GM18861 (cell line): Measurements from ENCODE around the gene NT5DC4.

Source experiments
- ATAC-seq: cut with Tn5 transposase; IDR thresholded peaks from one replicate; pipeline ENCODE4 v1.9.1; 2021; ENCODE audit not compliant: unreplicated experiment

The NT5DC4 gene

DNA sequence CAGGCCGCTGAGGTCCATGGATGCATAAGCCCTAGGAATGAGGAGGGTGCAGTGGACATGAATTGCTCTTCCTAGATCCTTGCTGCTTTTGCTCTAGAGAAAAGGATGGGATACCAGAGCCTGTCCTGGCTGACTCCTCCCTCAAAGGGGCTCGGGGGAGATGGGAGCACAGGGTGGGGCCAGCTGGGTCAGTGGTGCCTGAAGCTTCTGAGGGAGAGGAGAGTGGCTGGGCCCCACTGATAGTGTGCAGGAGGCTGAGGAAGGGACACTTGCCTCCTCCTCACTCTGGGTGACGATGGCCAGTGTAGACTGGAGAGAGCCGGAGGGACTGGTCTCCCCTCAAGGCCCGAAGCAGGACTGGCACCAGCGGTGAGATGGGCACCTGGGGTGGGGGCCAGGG lies at the start of gene NT5DC4:
Gene NT5DC4, plus strand, starts transcription at position 236 of the 400 bp plus-strand sequence. Its CDS starts 60 bp downstream, at position 296.
- no peak for ATAC-seq

DNA sequence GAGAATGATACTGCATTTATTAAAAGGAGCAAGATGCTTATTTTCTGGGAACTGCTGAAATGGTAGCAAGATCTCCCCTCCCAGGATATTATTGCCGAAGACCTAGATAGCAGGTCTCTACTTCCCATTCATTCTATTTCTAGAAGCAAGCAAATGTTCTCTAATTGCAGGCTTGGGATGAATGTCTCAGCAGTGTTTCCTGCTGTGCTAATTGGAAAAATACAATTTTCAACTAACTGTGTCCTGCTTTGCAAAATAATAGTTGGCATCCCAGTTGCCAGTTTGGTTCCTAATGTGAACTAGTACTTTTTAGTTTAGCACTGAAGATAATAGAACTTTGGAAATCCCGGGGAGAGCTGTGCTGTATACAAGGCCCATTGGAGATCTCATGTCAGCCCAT lies 49.0 kb upstream of the NT5DC4 start:
- no peak for ATAC-seq

DNA sequence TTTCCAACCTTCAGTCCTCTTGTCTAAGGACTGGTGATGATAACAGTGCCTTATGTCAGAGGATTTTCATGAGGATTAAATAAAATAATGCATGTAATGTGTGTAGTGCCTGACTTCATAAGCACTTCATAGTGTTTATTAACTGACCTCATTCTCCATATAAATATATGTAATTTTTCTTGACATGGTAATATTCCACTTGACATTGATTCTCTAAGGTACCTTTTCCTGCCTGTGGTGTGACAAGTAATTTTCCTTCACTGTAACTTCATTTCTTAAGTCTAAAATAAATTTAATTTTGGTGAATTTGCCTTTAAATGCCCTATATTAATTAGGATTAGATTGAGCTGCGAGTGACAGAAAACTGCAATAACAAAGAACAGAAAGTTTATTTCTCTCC lies 47.8 kb upstream of the NT5DC4 start:
- ATAC-seq, result no peak

DNA sequence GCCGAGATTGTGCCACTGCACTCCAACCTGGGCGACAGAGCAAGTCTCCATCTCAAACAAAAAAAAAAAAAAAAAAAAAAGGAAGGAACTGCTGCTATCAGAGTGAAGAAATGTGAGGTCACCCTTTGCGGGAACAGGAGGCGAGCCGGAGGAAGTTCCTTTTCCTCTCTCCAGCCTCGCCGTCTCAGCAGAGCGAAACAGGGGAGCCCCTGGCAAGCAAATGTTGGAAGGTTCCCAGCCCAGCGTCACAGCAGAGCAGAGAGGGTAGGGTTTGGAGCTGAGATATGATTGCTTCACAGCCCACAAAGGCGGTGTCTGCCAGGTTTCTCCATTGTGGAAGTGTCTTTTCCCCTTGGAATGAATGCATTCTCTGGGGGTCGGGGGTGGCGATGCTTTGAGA lies 46.6 kb upstream of the NT5DC4 start:
- no peak for ATAC-seq

DNA sequence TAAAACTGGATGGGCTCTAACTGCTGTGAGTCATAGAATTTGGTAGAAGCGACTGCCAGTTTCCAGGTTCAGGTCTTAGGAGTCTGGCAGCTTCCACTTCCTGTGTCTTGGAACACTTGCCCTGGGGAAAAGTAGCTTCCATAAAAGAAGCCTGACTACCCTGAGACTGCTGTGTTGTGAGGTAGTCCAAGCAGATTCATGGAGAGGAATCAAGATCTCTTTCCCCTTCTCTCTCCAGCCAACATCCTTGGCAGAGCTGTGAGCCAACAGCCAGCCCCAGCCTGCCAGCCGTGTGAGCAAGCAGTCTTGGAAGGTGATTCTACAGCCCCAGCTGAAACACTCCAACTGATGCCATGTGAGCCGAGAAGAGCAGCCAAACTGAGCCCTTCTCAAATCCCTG lies 41.3 kb upstream of the NT5DC4 start:
- ATAC-seq, result no peak

DNA sequence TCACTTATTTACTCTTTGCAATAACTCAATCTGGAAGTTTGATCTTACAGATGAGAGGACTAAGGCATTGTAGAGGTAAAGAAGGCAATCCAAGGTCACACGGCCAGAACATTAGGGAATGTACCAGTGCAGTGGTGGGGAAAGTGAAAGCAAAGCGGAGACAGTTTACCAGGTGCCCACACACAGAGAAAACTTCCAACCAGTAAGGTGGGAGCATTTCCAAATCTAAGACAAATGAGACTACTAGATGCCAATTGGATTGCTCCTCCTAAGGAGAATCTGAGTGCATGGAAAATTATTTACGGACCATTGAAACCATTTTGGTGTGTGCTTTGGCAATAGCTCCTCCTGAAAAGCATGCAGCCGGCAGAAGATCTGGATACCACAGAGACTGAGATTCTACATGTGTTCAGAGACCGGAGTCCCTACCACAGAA lies 40.1 kb upstream of the NT5DC4 start:
- ATAC-seq, result no peak

DNA sequence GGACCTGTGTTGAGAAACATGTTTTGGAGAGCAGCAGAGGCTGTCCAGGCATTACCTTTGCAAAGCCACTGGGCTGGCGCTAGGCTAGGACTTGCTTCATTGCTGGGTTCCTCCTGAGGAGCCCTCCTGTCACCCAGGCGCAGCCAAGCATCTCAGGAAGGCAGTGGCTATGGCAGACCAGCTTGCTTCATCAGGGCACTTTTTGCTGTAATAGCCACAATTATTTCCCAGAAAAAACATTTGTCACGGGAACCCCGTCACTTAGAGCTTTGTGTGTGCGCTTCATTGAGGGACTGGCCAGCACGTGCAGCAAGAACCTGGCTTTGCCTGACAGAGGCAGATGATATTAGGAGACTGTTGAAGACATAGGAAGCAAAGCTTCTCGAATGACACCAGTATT lies 38.7 kb upstream of the NT5DC4 start:
- ATAC-seq, result no peak

DNA sequence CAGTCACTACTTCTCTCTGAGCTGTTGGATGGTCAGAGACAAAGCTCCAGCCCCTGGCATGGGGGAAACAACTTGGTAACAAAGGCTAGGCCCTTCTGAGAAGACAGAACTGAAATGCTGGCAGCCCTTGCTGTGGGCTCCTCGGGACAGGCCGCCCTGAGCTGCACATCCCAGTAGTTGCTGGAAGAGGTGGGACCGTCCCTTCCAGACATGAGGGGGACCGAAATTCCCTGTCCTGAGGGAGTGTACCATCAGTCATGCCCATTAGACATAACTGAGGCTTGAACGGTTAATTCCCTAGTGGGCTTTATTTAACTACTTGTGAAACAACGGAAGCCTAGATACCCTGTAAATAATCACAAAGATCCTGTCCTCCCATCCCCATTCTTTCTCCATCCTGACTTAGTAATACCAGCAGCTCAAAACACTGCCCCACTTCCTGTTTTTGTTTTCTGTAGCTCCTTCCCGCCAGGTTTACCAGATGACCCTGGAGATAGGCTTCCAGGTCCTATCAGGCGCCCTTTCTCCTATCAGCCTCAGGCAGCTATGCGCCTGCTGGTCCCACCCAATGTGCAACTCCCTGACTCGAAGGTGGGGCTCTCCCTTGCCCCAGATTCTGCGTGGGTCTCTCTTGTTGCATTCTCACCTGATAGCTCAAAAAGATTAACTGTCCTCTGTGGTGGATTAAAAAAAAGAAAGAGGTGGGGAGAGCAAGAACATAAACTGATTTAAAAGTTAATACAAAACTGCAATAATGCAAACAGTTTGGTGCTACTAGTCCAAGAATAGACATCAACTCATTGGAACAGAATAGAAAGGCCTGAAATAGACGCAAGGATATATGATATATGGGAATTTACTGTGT lies 37.0 kb upstream of the NT5DC4 start:
- ATAC-seq, result no peak

DNA sequence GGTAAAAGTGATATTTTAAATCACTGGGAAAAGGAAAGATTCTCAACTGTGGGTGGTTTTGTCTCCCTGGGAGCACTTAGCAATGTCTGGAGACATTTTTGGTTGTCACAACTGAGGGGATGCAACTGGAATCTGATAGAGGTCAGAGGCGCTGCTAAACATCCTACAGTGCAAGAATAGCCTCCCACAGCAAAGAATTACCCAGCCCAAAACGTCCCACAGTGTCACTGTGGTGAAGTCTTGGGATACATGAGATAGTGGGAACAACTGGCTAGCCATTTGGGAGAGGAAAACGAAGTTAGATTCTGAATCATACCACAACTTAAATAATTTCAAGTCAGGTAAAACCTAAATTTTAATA lies 36.4 kb upstream of the NT5DC4 start:
- ATAC-seq, result no peak

DNA sequence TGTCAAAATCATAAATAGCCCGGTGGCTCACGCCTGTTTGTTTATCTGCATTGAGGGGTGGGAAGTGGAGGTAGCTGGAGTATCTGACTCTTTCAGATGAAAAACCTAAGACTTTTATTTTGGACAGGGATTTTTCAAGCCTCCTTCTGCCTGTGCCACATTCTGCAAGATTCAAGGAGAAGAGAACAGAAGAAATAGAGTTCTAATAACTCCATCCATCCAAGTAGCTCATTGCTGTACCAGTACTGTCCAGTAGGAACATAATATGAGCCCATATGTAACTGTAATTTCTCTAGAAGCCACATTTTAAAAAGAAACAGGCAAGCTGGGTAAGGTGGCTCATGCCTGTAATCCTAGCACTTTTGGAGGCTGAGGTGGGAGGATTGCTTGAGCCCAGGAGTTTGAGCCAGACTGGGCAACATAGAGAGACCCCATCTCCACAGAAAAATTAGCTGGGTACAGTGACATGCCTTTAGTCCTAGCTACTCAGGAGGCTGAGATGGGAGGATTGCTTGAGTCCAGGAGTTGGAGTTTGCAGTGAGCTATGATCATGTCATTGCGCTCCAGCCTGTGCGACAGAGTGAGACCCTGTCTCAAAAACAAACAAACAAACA lies 35.4 kb upstream of the NT5DC4 start:
- ATAC-seq, result no peak

DNA sequence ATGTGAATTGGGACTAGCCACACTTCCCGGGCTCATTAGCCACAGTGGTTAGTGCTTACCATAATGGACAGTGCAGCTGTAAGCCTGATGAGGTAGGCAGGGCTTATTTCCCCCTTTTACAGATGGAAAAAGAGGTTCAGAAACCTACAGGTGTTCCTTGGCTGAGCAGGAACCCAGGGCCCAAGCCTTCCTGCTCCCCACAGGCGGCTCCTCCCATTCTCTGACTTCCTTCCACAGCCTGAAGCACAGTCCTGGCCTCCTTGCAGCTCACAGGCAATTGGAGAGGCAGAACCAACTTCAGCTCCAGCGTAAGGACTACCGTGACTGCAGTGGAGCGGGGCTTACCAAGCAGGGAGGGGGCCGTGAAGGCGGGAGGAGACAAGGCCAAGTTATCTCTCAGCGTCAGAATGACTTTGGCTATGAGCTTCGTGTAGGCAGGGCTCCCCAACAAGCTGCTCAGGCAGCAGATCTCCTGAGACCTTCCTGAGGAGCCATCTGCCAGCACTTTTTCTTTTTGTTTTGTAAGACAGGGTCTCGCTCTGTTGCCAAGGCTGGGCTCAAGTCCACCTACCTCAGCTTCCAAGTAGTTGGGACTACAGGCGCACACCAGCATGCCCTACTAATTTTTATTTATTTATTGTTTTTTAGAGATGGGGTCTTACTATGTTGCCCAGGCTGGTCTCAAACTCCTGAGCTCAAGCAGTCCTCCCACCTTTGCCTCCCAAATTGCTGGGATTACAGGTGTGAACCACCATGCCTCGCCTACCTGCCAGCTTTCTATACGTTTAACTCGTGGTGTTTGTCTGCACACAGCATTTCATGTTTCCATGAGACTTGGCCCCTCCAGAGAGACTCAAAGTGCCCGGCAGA lies 34.2 kb upstream of the NT5DC4 start:
- ATAC-seq, result no peak

DNA sequence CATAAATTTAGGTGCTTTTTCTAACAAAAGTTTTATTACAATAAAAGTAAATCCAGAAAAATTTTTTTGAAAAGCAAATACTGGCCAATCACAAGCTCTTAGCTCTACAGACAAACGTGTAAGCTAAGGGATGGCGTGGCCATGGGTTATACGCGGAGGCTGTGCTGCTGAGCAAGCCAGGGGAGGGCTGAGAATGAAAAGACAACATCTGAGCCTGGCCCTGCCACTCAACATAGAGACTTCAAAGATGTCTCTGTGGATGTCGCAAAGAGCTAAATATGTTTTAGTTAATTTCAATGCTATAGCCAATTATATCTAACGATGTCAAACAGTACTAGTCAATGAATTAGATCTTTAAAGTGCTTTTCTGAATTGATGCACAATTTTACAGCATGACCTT lies 33.3 kb upstream of the NT5DC4 start:
- no peak for ATAC-seq

DNA sequence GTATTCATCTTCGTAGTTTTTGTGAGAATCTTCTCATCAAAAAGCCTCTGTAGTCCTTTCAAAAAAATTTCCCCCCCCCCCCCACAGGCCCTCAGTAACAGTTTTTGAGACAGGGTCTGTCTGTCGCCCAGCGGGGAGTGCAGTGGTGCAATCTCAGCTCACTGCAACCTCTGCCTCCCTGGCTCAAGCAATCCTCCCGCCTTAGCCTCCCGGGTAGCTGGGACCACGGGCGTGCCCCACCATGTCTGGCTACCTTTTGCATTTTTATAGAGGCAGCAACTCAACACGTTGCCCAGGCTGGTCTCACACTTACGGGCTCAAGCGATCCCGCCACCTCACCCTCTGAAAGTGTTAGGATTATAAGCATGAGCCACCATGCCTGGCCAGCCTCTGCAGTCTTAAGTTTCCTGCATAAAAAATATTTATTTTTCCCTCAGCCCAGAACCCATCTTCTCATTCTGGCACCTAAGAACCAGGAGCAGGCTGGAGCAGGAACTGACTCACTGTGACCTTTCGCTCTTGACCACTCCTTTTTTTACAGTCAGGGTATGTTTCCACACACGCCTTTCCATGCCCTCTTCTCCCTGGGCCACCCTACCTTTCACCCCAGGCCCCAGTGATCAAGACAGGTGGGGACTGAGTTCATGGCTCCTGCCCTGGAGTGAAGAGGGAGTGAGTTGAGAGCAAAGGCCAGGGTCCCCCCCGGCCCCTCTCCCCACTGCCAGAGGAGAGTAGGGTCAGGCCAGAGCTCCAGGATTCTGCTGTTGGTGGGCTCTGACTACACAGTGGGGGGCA lies 32.5 kb upstream of the NT5DC4 start:
- ATAC-seq, result no peak

DNA sequence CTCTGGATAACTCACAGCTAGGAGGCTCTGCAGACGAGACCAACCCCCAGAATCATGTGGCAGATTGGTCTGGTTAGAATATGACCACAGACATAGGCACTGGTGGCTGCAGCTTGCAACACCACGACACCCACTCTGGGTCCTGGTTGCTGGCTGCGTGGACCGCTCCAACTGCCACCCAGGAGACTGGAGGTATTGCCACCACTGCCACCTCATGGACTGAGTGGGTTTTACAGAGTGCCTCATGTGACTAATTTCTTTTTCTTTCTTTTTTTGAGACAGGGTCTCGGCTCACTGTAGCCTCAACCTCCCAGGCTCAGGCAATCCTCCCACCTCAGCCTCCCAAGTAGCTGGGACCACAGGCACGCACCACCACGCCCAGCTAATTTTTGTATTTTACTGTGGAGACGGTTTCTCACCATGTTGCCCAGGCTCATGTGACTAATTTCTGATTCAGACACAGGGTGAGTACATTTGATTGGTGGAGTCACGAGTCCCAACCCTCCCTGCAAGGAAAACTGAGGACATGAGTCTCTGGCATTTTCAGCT lies 29.9 kb upstream of the NT5DC4 start:
- no peak for ATAC-seq

DNA sequence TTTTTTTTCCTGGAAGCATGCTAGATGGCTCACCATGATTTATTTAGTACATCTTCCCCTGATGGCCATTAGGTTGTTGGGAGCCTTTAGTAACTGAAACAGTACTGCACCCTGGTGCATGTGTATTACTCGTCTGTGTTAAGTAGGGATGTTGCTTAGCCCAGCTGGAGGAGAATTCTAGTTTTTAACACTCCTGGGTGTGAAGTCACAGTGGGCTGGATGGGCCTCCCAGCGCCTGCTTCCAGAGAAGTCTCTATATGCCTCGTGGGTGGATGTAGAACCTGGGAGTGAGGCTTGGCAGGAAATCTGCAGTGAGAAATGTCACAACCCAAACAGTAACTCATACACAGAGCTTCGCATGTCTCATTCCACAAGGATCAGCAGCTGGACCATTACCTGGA lies 28.9 kb upstream of the NT5DC4 start:
- no peak for ATAC-seq

DNA sequence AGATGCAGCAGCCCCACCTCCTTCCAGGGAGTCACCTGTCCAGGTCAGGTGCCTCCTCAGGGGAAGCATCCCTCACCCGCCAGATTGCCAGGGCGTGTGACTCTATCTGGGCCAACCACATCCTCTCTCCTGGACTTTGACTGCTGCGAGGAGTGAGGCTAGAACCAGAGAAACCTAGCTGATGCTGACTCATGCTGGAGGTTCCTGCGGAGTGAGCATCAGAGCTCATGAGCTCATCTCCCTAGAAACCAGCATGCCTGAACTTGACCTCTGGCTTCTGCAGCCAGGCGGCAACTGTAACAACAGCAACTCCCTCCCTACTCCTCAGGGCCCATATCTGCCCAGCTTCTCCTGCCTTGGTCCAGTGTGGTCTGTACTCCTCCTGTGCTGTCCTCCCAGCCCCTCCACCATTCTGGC lies 28.3 kb upstream of the NT5DC4 start:
- ATAC-seq, result peak; percentile 85

DNA sequence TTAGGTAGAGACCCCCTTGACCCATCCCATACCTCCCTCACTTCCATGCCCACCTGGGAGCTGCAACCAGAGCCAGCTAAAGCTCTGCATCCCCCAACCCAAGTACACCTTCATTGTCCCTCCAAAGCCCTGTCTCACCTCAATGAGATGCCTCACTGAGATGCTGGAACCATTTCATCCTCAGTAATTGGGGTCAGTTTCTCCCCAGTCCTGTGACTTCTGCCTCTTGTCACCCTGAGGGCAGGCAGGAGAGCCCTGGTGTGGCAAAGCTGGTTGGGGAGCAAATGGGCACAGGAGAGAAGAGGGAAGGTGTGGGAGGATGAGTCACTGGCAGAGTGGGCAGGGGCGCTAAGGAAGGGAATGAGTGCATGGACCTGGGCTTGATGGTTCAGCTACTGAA lies 27.9 kb upstream of the NT5DC4 start:
- ATAC-seq, result no peak

DNA sequence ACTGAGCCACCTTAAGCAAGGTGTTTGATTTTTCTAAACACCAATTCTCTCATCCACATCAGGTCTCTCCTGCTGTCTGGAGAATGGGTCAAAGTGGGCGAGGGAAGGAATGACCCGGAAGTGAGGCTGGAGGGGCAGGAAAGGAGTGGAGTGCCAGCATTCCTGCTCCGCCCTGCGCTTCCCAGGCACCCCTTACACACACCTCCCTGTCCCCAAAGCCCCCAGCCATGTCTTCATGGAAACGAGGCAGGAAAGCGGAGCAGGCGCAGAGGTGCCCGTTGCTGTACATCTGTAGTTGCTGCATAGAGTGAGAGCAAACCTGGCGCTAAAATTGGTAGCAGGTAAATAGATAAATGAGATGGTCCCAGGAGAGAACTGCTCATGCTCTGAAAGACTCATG lies 27.2 kb upstream of the NT5DC4 start:
- no peak for ATAC-seq

DNA sequence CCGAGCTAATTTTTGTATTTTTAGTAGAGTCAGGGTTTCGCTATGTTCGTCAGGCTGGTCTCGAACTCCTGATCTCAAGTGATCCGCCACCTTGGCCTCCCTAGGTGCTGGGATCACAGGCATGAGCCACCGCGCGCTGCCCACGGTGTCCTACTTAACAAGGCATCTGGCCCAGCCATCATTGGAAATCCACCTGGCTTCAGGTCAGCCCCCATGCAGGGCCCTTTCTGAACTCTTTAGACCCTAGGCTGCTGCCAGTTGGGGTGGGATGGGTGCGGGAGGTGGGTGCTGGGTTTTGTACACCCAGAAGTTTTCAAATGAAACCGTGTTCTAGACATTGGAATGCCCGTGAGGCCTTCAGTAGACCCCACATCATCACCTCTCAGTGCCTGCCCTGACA lies 26.6 kb upstream of the NT5DC4 start:
- no peak for ATAC-seq

DNA sequence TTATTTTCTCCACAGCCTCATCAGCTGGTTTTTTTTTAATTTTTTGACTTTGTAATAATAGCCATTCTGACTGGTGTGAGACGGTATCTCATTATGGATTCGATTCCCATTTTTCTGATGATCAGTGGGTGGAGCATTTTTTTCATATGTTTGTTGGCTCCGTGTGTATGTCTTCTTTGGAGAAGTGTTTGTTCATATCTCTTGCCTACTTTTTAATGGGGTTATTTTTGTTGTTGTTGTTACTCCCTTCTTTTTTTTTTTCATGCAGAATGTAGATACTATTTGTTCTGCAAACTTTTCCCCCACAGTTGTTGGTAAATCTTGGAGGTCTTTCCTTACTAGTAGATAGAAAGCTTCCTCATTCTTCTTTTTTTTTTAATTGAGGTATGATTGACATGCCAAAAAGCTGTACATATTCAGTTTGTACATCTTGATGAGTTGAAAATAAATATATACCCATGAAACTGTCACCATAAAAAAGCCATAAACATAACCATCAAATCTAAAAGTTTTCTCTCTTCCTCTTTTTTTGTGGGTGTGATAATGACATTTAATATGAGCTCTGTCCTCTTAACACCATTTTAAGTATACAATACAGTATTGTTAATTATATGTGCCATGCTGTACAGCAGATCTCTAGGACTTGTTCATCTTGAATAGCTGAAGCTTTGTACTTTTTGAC lies 21.8 kb upstream of the NT5DC4 start:
- ATAC-seq, result no peak
